ENCODE data around the gene FOXO4. TPM values are rescaled to one million over a fixed set of nuclear protein-coding genes. Genes with fewer than 3 reads are reported as not detected.

Gene FOXO4
- total RNA-seq, 1 experiment from 2014 or later: 48.3 TPM

- ChIA-PET CTCF (interaction anchor here (0.5 to 1.4 kb wide), 3 partner anchors 34 to 483 kb away, joined by 3 to 7 read pairs (median 3); partner anchors contain the start of gene NONO), POLR2A (interaction anchor here (1.0 kb wide), 2 partner anchors 35 to 106 kb away, joined by 3 to 4 read pairs; partner anchors contain the start of gene ZMYM3)
- peak; percentile 21; the same call in 1 of the 2 replicates for ATAC-seq
- H3K4me1 Mint-ChIP-seq: peaks cover 20% of the 10 kb centered on the region
- DNase-seq (ENCODE audit: low spot score): no peak
- TF ChIP-seq IRF1 (CRISPR knock-in tag; IDR thresholded peaks at IDR 0.05) (no peak), ZBTB43 (CRISPR knock-in tag; IDR thresholded peaks at IDR 0.05) (no peak), NFATC4 (CRISPR knock-in tag; IDR thresholded peaks at IDR 0.05) (no peak), JUN (CRISPR knock-in tag; IDR thresholded peaks at IDR 0.05) (no peak), NR3C1 (CRISPR knock-in tag; conservative IDR thresholded peaks at IDR 0.05; ENCODE audit: low read depth) (no peak)
- H3K4me3 Mint-ChIP-seq: no peak overlapping the region
- H3K27me3 Mint-ChIP-seq (ENCODE audit: low read depth): no peaks in the 10 kb centered on the region
- H3K36me3 Mint-ChIP-seq: no peaks in the 10 kb centered on the region
- H3K9me3 Mint-ChIP-seq: no peaks in the 10 kb centered on the region
- H3K27ac Mint-ChIP-seq: no peak overlapping the region
Observed at GRCh38 chrX:71147496-71148277, 52.0 kb downstream of the FOXO4 start.

GRCh38 chrX:71148278-71148663 lies 52.6 kb downstream of the FOXO4 start:
- H3K4me3 Mint-ChIP-seq: no peak overlapping the region
- no peaks in the 10 kb centered on the region for H3K36me3 Mint-ChIP-seq
- H3K27me3 Mint-ChIP-seq (ENCODE audit: low read depth): no peaks in the 10 kb centered on the region
- H3K27ac Mint-ChIP-seq: no peak overlapping the region
- no peak for DNase-seq (ENCODE audit: low spot score)
- H3K9me3 Mint-ChIP-seq: no peaks in the 10 kb centered on the region
- ATAC-seq: no peak
- peaks cover 20% of the 10 kb centered on the region for H3K4me1 Mint-ChIP-seq
- CTCF ChIA-PET: interaction anchor here (0.5 kb wide), 1 partner anchor 483 kb away, joined by 3 read pairs; no protein-coding TSS in a partner anchor
- POLR2A ChIA-PET: interaction anchor here (1.0 kb wide), 1 partner anchor 34 kb away, joined by 4 read pairs; no protein-coding TSS in a partner anchor
- TF ChIP-seq HMGXB4 (CRISPR knock-in tag; IDR thresholded peaks at IDR 0.05): no peak
- TF ChIP-seq TP53 (CRISPR knock-in tag; IDR thresholded peaks at IDR 0.05): no peak
- TF ChIP-seq FOXJ3 (CRISPR knock-in tag; IDR thresholded peaks at IDR 0.05; ENCODE audit: borderline replicate concordance): no peak
- no peak for TF ChIP-seq ZNF263 (CRISPR knock-in tag; IDR thresholded peaks at IDR 0.05; ENCODE audit: low read depth)
- no peak for TF ChIP-seq ZNF423 (CRISPR knock-in tag; IDR thresholded peaks at IDR 0.05)
- no peak for TF ChIP-seq ZNF671 (CRISPR knock-in tag; IDR thresholded peaks at IDR 0.05)
- no peak for TF ChIP-seq ARID4B (CRISPR knock-in tag; IDR thresholded peaks at IDR 0.05; ENCODE audit: borderline replicate concordance)
- TF ChIP-seq ZNF416 (CRISPR knock-in tag; IDR thresholded peaks at IDR 0.05): no peak
- TF ChIP-seq ERG (CRISPR knock-in tag; IDR thresholded peaks at IDR 0.05): no peak
- no peak for TF ChIP-seq SP1 (CRISPR knock-in tag; conservative IDR thresholded peaks at IDR 0.05)
- TF ChIP-seq CREB1 (CRISPR knock-in tag; IDR thresholded peaks at IDR 0.05): no peak
- no peak for TF ChIP-seq TCF7 (CRISPR knock-in tag; IDR thresholded peaks at IDR 0.05; ENCODE audit: low read depth)
- TF ChIP-seq SMAD3 (CRISPR knock-in tag; IDR thresholded peaks at IDR 0.05; ENCODE audit: borderline replicate concordance): no peak
- TF ChIP-seq USF2 (CRISPR knock-in tag; IDR thresholded peaks at IDR 0.05): no peak
- TF ChIP-seq ZNF219 (CRISPR knock-in tag; IDR thresholded peaks at IDR 0.05; ENCODE audit: borderline replicate concordance): no peak
